SK-N-SH treated with all-trans-retinoic acid at 6 μM for 48 hours (cell line): ENCODE results near the gene MEIKIN.

Source experiments
- ATAC-seq: fragments of 200-7000 bp; cut with Tn5 transposase; 3 replicates; pipeline ENCODE4 v1.9.1; 2020; ENCODE audit warnings: mild to moderate bottlenecking, moderate library complexity
- ARNTL ChIP-seq: fragments of 450-650 bp; formaldehyde crosslinking; IDR thresholded peaks from 2 replicates; pipeline ENCODE4 v1.5.0; 2020; ENCODE audit warnings: low read depth, mild to moderate bottlenecking, moderate library complexity, borderline replicate concordance
- BACH2 ChIP-seq: fragments of 250-450 bp; sonication (Bioruptor Pico); IDR thresholded peaks from 2 replicates; pipeline ENCODE4 v1.9.0; 2021; ENCODE audit warnings: mild to moderate bottlenecking, borderline replicate concordance
- CREB5 ChIP-seq: fragments of 250-450 bp; sonication (Bioruptor Pico); IDR thresholded peaks from 2 replicates; pipeline ENCODE4 v1.5.1; 2020; ENCODE audit warnings: low read depth, mild to moderate bottlenecking, moderate library complexity
- CSDC2 ChIP-seq: fragments of 250-450 bp; sonication (Bioruptor Pico); IDR thresholded peaks from 2 replicates; pipeline ENCODE4 v1.5.0; 2020; ENCODE audit warnings: mild to moderate bottlenecking, moderate library complexity
- CSRNP3 ChIP-seq: fragments of 250-450 bp; sonication (Bioruptor Pico); IDR thresholded peaks from 2 replicates; pipeline ENCODE4 v1.5.1; 2021; ENCODE audit warnings: mild to moderate bottlenecking, moderate library complexity
- ESRRG ChIP-seq: fragments of 250-450 bp; sonication (Bioruptor Pico); IDR thresholded peaks from 2 replicates; pipeline ENCODE4 v1.6.1; 2021; ENCODE audit warnings: mild to moderate bottlenecking
- GLIS3 ChIP-seq: fragments of 250-450 bp; sonication (Bioruptor Pico); IDR thresholded peaks from 2 replicates; pipeline ENCODE4 v1.5.0; 2020; ENCODE audit warnings: mild to moderate bottlenecking, moderate library complexity
- ISL1 ChIP-seq: fragments of 250-450 bp; sonication (Bioruptor Pico); IDR thresholded peaks from 2 replicates; pipeline ENCODE4 v2.1.2; 2022; ENCODE audit warnings: mild to moderate bottlenecking, moderate library complexity
- OSR1 ChIP-seq: fragments of 250-450 bp; sonication (Bioruptor Pico); IDR thresholded peaks from 2 replicates; pipeline ENCODE4 v1.8.0; 2022; ENCODE audit warnings: moderate library complexity, mild to moderate bottlenecking, inconsistent platforms
- PATZ1 ChIP-seq: fragments of 250-450 bp; sonication (Bioruptor Pico); IDR thresholded peaks from 2 replicates; pipeline ENCODE4 v1.8.0; 2020; ENCODE audit warnings: mild to moderate bottlenecking, moderate library complexity, borderline replicate concordance
- POU6F1 ChIP-seq: fragments of 250-450 bp; sonication (Bioruptor Pico); IDR thresholded peaks from 2 replicates; pipeline ENCODE4 v1.8.0; 2021; ENCODE audit warnings: low read depth, mild to moderate bottlenecking, moderate library complexity, borderline replicate concordance
- PPARA ChIP-seq: fragments of 250-450 bp; sonication (Bioruptor Pico); IDR thresholded peaks from 2 replicates; pipeline ENCODE4 v1.5.0; 2020; ENCODE audit warnings: mild to moderate bottlenecking, borderline replicate concordance
- RARB ChIP-seq: fragments of 250-450 bp; sonication (Bioruptor Pico); IDR thresholded peaks from 2 replicates; pipeline ENCODE4 v1.8.0; 2021; ENCODE audit warnings: mild to moderate bottlenecking, moderate library complexity
- TCF4 ChIP-seq: fragments of 250-450 bp; sonication (Bioruptor Pico); IDR thresholded peaks from 2 replicates; pipeline ENCODE4 v1.8.0; 2021; ENCODE audit warnings: mild to moderate bottlenecking, moderate library complexity, borderline replicate concordance
- TOX ChIP-seq: fragments of 250-450 bp; sonication (Bioruptor Pico); IDR thresholded peaks from 2 replicates; pipeline ENCODE4 v1.8.0; 2021; ENCODE audit warnings: mild to moderate bottlenecking, moderate library complexity, borderline replicate concordance
- TSHZ2 ChIP-seq: fragments of 250-450 bp; sonication (Bioruptor Pico); IDR thresholded peaks from 2 replicates; pipeline ENCODE4 v1.5.0; 2020; ENCODE audit warnings: mild to moderate bottlenecking, moderate library complexity
- ZC3H10 ChIP-seq: fragments of 250-450 bp; sonication (Bioruptor Pico); IDR thresholded peaks from 2 replicates; pipeline ENCODE4 v1.5.1; 2021; ENCODE audit warnings: mild to moderate bottlenecking, moderate library complexity
- ZFP3 ChIP-seq: fragments of 250-450 bp; sonication (Bioruptor Pico); IDR thresholded peaks from 2 replicates; pipeline ENCODE4 v1.5.0; 2020; ENCODE audit warnings: mild to moderate bottlenecking, moderate library complexity
- ZFP30 ChIP-seq: fragments of 450-650 bp; formaldehyde crosslinking; IDR thresholded peaks from 2 replicates; pipeline ENCODE4 v1.5.0; 2022; ENCODE audit warnings: mild to moderate bottlenecking, moderate library complexity
- ZNF565 ChIP-seq: fragments of 450-650 bp; formaldehyde crosslinking; conservative IDR thresholded peaks from 2 replicates; pipeline ENCODE4 v1.5.0; 2020; ENCODE audit warnings: low read depth, mild to moderate bottlenecking, moderate library complexity
- ZNF70 ChIP-seq: fragments of 450-650 bp; formaldehyde crosslinking; IDR thresholded peaks from 2 replicates; pipeline ENCODE4 v1.5.0; 2020; ENCODE audit warnings: mild to moderate bottlenecking, moderate library complexity

The MEIKIN gene

GRCh38 chr5:131945551-131946168 is at the start of gene MEIKIN:
TSS of gene MEIKIN (minus strand) at chr5:131945663. CDS start at chr5:131945505, 158 bp downstream.
- ATAC-seq: no peak
- no peak for TF ChIP-seq RARB

GRCh38 chr5:131994533-131995226 is 49.2 kb upstream of the MEIKIN start:
- no peak for ATAC-seq
- TF ChIP-seq TSHZ2 (CRISPR knock-in tag) (no peak), TOX (CRISPR knock-in tag) (no peak), ISL1 (CRISPR knock-in tag) (no peak), POU6F1 (CRISPR knock-in tag) (no peak), ESRRG (CRISPR knock-in tag) (no peak), RARB (no peak), ZFP3 (CRISPR knock-in tag) (no peak), PPARA (CRISPR knock-in tag) (no peak), BACH2 (CRISPR knock-in tag) (no peak), CSDC2 (no peak), PATZ1 (no peak), CSRNP3 (CRISPR knock-in tag) (no peak), ZFP30 (CRISPR knock-in tag) (no peak)

GRCh38 chr5:131994090-131994489 is 48.6 kb upstream of the MEIKIN start:
- TF ChIP-seq ISL1 (CRISPR knock-in tag) (no peak), ARNTL (CRISPR knock-in tag) (no peak), PATZ1 (no peak), ESRRG (CRISPR knock-in tag) (no peak), PPARA (CRISPR knock-in tag) (no peak), CSRNP3 (CRISPR knock-in tag) (no peak), ZFP3 (CRISPR knock-in tag) (no peak), GLIS3 (CRISPR knock-in tag) (no peak), TOX (CRISPR knock-in tag) (no peak), ZC3H10 (no peak), ZNF565 (CRISPR knock-in tag) (no peak), OSR1 (CRISPR knock-in tag) (no peak), TCF4 (CRISPR knock-in tag) (no peak), BACH2 (CRISPR knock-in tag) (no peak), CSDC2 (no peak), CREB5 (CRISPR knock-in tag) (no peak), POU6F1 (CRISPR knock-in tag) (no peak), ZNF70 (CRISPR knock-in tag) (no peak)
- no peak for ATAC-seq
